Measurements from ENCODE around the gene PGAP3.
A peak's percentile ranks its signal among the peaks of the same experiment; 100 is the strongest.
"Not testable (repeated sequence)": the region's sequence is repeated elsewhere in the genome, so short reads cannot be mapped to it uniquely, and the experiment has no call there.

PGAP3 gene

GRCh38 chr17:39715375-39716072 is 27.7 kb upstream of the PGAP3 start:
- DNase-seq (ENCODE audit: low spot score), result no peak

GRCh38 chr17:39714234-39714633 is 26.4 kb upstream of the PGAP3 start:
- no peak for DNase-seq (ENCODE audit: low spot score)

GRCh38 chr17:39711851-39712250 is 24.0 kb upstream of the PGAP3 start:
- DNase-seq (ENCODE audit: low spot score), result no peak

GRCh38 chr17:39711071-39711470 is 23.2 kb upstream of the PGAP3 start:
- DNase-seq (ENCODE audit: low spot score), result not testable (repeated sequence)

- no peak for DNase-seq (ENCODE audit: low spot score)
Observed at GRCh38 chr17:39709998-39710964, 22.4 kb upstream of the PGAP3 start.

GRCh38 chr17:39709319-39709997 is 21.6 kb upstream of the PGAP3 start:
- no peak for DNase-seq (ENCODE audit: low spot score)

- no peak for DNase-seq (ENCODE audit: low spot score)
Observed at GRCh38 chr17:39706921-39707337, 19.1 kb upstream of the PGAP3 start.

- DNase-seq (ENCODE audit: low spot score), result no peak
Observed at GRCh38 chr17:39706383-39706782, 18.5 kb upstream of the PGAP3 start.

- no peak for DNase-seq (ENCODE audit: low spot score)
Observed at GRCh38 chr17:39705786-39706348, 18.0 kb upstream of the PGAP3 start.

- no peak for DNase-seq (ENCODE audit: low spot score)
Observed at GRCh38 chr17:39704821-39705551, 17.1 kb upstream of the PGAP3 start.

GRCh38 chr17:39703913-39704312 is 16.1 kb upstream of the PGAP3 start:
- no peak for DNase-seq (ENCODE audit: low spot score)

- DNase-seq (ENCODE audit: low spot score), result no peak
Observed at GRCh38 chr17:39702901-39703893, 15.3 kb upstream of the PGAP3 start.

GRCh38 chr17:39701784-39702422 is 14.0 kb upstream of the PGAP3 start:
- no peak for DNase-seq (ENCODE audit: low spot score)

- no peak for DNase-seq (ENCODE audit: low spot score)
Observed at GRCh38 chr17:39701012-39701783, 13.3 kb upstream of the PGAP3 start.

- DNase-seq (ENCODE audit: low spot score), result peak; percentile 70
Observed at GRCh38 chr17:39700148-39700987, 12.5 kb upstream of the PGAP3 start.

- DNase-seq (ENCODE audit: low spot score), result no peak
Observed at GRCh38 chr17:39699818-39700147, 11.9 kb upstream of the PGAP3 start, which contains the start of gene ERBB2. ERBB2 (plus strand) TSS chr17:39700064; CDS start chr17:39700239, 175 bp downstream.

- DNase-seq (ENCODE audit: low spot score), result not testable (repeated sequence)
Observed at GRCh38 chr17:39699157-39699817, 11.4 kb upstream of the PGAP3 start.

All from D341Med (cell line).